Endodermal cell (in vitro differentiated cells): ENCODE results near the gene FPR3. TPM values are rescaled to one million over a fixed set of nuclear protein-coding genes. Genes with fewer than 3 reads are reported as not detected.

Source experiments
- DNase-seq: peaks from one replicate; pipeline ENCODE4 v3.0.0-alpha.2; 2017
- H3K27ac ChIP-seq: 2 replicates; pipeline ENCODE4 v1.5.1; 2013; ENCODE audit warnings: mild to moderate bottlenecking, low read depth, low read length, moderate library complexity
- H3K27me3 ChIP-seq: 2 replicates; pipeline ENCODE4 v1.6.1; 2013; ENCODE audit warnings: mild to moderate bottlenecking, low read length, moderate library complexity; ENCODE audit not compliant: insufficient read depth, control insufficient read depth, poor library complexity, severe bottlenecking
- H3K36me3 ChIP-seq: 2 replicates; pipeline ENCODE4 v1.7.0; 2013; ENCODE audit warnings: mild to moderate bottlenecking, low read length, moderate library complexity; ENCODE audit not compliant: control insufficient read depth, insufficient read depth
- H3K4me1 ChIP-seq: one replicate; pipeline ENCODE4 v1.7.0; 2013; ENCODE audit warnings: low read length; ENCODE audit not compliant: control insufficient read depth, insufficient read depth
- H3K4me3 ChIP-seq: 2 replicates; pipeline ENCODE4 v1.5.1; 2013; ENCODE audit warnings: mild to moderate bottlenecking, low read length, moderate library complexity
- H3K9ac ChIP-seq: 2 replicates; pipeline ENCODE4 v1.6.1; 2013; ENCODE audit warnings: mild to moderate bottlenecking, low read length, moderate library complexity; ENCODE audit not compliant: poor library complexity, severe bottlenecking; ENCODE audit errors: extremely low read depth
- H3K9me3 ChIP-seq: 2 replicates; pipeline ENCODE4 v1.6.1; 2013; ENCODE audit warnings: mild to moderate bottlenecking, low read length, moderate library complexity; ENCODE audit not compliant: control insufficient read depth
- H3K27ac Mint-ChIP-seq: 2 replicates; pipeline ENCODE4 v1.8.0; 2020; ENCODE audit warnings: mixed read lengths
- H3K27me3 Mint-ChIP-seq: 2 replicates; pipeline ENCODE4 v1.8.0; 2021; ENCODE audit warnings: mild to moderate bottlenecking, mixed read lengths; ENCODE audit not compliant: insufficient read depth
- H3K36me3 Mint-ChIP-seq: 2 replicates; pipeline ENCODE4 v1.8.0; 2020; ENCODE audit warnings: low read depth, mixed read lengths
- H3K4me1 Mint-ChIP-seq: 2 replicates; pipeline ENCODE4 v1.8.0; 2020; ENCODE audit warnings: mixed read lengths
- H3K4me3 Mint-ChIP-seq: 2 replicates; pipeline ENCODE4 v1.8.0; 2020; ENCODE audit warnings: mild to moderate bottlenecking, moderate library complexity, mixed read lengths
- H3K9me3 Mint-ChIP-seq: 2 replicates; pipeline ENCODE4 v1.8.0; 2020; ENCODE audit warnings: mild to moderate bottlenecking, mixed read lengths
- CTCF ChIP-seq: fragments of 200-600 bp; sonication (generic); conservative IDR thresholded peaks from 2 replicates; pipeline ENCODE4 v1.5.0; 2021; ENCODE audit warnings: antibody characterized with exemption, mild to moderate bottlenecking
- WGBS, 2 experiments: methylation state at CpG; one replicate each; pipeline versions ENCODE4 v1.1.5 to v1.1.7; 2013; ENCODE audit warnings: missing lambda C conversion rate in 2 of 2, mixed read lengths in 1 of 2; ENCODE audit not compliant: insufficient coverage in 1 of 2, insufficient read length in 1 of 2; 5-methylcytosine and 5-hydroxymethylcytosine counted together
- total RNA-seq, 2 donors: library from RNA; stranded (reverse); fragmentation: NEBNext Ultra II Directional in 1 of 2; extraction: Animal tissue kit (Norgen Biotek cat#: 25700) in 1 of 2; gene quantifications; 2 replicates in 1 of 2; 3 replicates in 1 of 2; pipeline ENCODE4 v1.2.1, GENCODE V29; 2021

The FPR3 gene
- total RNA-seq, 2 donors from 2014 or later, result not detected

GRCh38 chr19:51809787-51810186, 14.8 kb downstream of the FPR3 start:
- DNase-seq, result no peak
- Mint-ChIP-seq H3K27ac (no peak overlapping the region), H3K36me3 (peaks cover 23% of the 10 kb centered on the region), H3K27me3 (no peaks in the 10 kb centered on the region), H3K4me1 (no peaks in the 10 kb centered on the region), H3K4me3 (no peak overlapping the region), H3K9me3 (peaks cover 87% of the 10 kb centered on the region)
- H3K4me3 ChIP-seq, result peak overlapping the region; percentile 71
- no peaks in the 10 kb centered on the region for H3K36me3 ChIP-seq
- H3K4me1 ChIP-seq, result no peaks in the 10 kb centered on the region
- H3K27ac ChIP-seq, result no peak overlapping the region
- no peak overlapping the region for H3K9ac ChIP-seq
- H3K27me3 ChIP-seq, result no peaks in the 10 kb centered on the region
- H3K9me3 ChIP-seq, result peaks cover 95% of the 10 kb centered on the region
- no peak for TF ChIP-seq CTCF
- 83 to 87% methylated on average over 2 to 4 of the region's 4 CpGs for WGBS, 2 experiments

GRCh38 chr19:51810223-51810622, 15.3 kb downstream of the FPR3 start:
- Histone ChIP-seq H3K9me3 (peaks cover 95% of the 10 kb centered on the region), H3K9ac (no peak overlapping the region), H3K27ac (no peak overlapping the region), H3K27me3 (no peaks in the 10 kb centered on the region), H3K4me1 (no peaks in the 10 kb centered on the region), H3K4me3 (no peak overlapping the region), H3K36me3 (no peaks in the 10 kb centered on the region)
- H3K9me3 Mint-ChIP-seq, result peaks cover 86% of the 10 kb centered on the region
- H3K4me3 Mint-ChIP-seq, result no peak overlapping the region
- H3K27me3 Mint-ChIP-seq, result no peaks in the 10 kb centered on the region
- WGBS, 2 experiments, result 75 to 91% methylated on average over 7 of the region's 7 CpGs
- H3K27ac Mint-ChIP-seq, result no peak overlapping the region
- no peaks in the 10 kb centered on the region for H3K4me1 Mint-ChIP-seq
- H3K36me3 Mint-ChIP-seq, result peaks cover 23% of the 10 kb centered on the region
- no peak for DNase-seq
- TF ChIP-seq CTCF, result no peak

- Histone ChIP-seq H3K36me3 (no peaks in the 10 kb centered on the region), H3K27ac (no peak overlapping the region), H3K9ac (no peak overlapping the region), H3K9me3 (peaks cover 87% of the 10 kb centered on the region), H3K4me1 (no peaks in the 10 kb centered on the region), H3K4me3 (peak overlapping the region; percentile 35), H3K27me3 (no peaks in the 10 kb centered on the region)
- 85 to 87% methylated on average over 10 to 11 of the region's 11 CpGs for WGBS, 2 experiments
- Mint-ChIP-seq H3K4me1 (no peaks in the 10 kb centered on the region), H3K27ac (no peak overlapping the region), H3K4me3 (no peak overlapping the region), H3K36me3 (peaks cover 19% of the 10 kb centered on the region), H3K9me3 (peaks cover 81% of the 10 kb centered on the region), H3K27me3 (peaks cover 2% of the 10 kb centered on the region)
- DNase-seq, result no peak
- no peak for TF ChIP-seq CTCF
Measured at GRCh38 chr19:51811344-51811743, 16.4 kb downstream of the FPR3 start.
